GM19035 (cell line): ENCODE data around the gene ASB5.

Experiments used
- ATAC-seq: cut with Tn5 transposase; IDR thresholded peaks from one replicate; pipeline ENCODE4 v1.9.1; 2021; ENCODE audit not compliant: unreplicated experiment

The ASB5 gene

GRCh38 chr4:176185051-176185450 lies 84.0 kb downstream of the ASB5 start:
- no peak for ATAC-seq
